ENCODE results near the gene PHACTR1. TPM values are rescaled to one million over a fixed set of nuclear protein-coding genes. Genes with fewer than 3 reads are reported as not detected.

Gene PHACTR1
- total RNA-seq, 1 experiment from 2014 or later: 0.05 TPM

GRCh38 chr6:13080462-13081188 is 364.1 kb downstream of the PHACTR1 start:
- Histone ChIP-seq H3K4me1 (ENCODE audit: control insufficient read depth, insufficient read depth, low read length) (no peaks in the 10 kb centered on the region), H3K36me3 (ENCODE audit: control insufficient read depth, insufficient read depth, low read length) (no peaks in the 10 kb centered on the region; the same call in 1 of the 2 replicates), H3K27ac (ENCODE audit: low read length) (no peak overlapping the region), H3K4me3 (ENCODE audit: low read depth in 2 of 2, low read length in 2 of 2) (no peak overlapping the region), H3K27me3 (ENCODE audit: control insufficient read depth, insufficient read depth, low read length) (no peaks in the 10 kb centered on the region), H3K9me3 (ENCODE audit: control insufficient read depth, insufficient read depth, low read depth, low read length) (no peaks in the 10 kb centered on the region)
- intact Hi-C loops (cut with micrococcal nuclease; ENCODE audit: unreplicated experiment) (no loop called here), in situ Hi-C loops (cut with HindIII; ENCODE audit: low pct_unique_long_range_greater_than_20kb, low sequenced_read_pairs) (no loop called here)
- TF ChIP-seq POLR2AphosphoS5 (IDR thresholded peaks at IDR 0.05; ENCODE audit: low read depth, low read length) (no peak), CTCF (IDR thresholded peaks at IDR 0.05) (no peak), TCF7L2 (IDR thresholded peaks at IDR 0.05; ENCODE audit: low read depth, low read length) (no peak), SIN3A (IDR thresholded peaks at IDR 0.05; ENCODE audit: borderline replicate concordance, insufficient read depth, low read depth, low read length) (no peak)
- TF ChIP-seq, protein P1, sequence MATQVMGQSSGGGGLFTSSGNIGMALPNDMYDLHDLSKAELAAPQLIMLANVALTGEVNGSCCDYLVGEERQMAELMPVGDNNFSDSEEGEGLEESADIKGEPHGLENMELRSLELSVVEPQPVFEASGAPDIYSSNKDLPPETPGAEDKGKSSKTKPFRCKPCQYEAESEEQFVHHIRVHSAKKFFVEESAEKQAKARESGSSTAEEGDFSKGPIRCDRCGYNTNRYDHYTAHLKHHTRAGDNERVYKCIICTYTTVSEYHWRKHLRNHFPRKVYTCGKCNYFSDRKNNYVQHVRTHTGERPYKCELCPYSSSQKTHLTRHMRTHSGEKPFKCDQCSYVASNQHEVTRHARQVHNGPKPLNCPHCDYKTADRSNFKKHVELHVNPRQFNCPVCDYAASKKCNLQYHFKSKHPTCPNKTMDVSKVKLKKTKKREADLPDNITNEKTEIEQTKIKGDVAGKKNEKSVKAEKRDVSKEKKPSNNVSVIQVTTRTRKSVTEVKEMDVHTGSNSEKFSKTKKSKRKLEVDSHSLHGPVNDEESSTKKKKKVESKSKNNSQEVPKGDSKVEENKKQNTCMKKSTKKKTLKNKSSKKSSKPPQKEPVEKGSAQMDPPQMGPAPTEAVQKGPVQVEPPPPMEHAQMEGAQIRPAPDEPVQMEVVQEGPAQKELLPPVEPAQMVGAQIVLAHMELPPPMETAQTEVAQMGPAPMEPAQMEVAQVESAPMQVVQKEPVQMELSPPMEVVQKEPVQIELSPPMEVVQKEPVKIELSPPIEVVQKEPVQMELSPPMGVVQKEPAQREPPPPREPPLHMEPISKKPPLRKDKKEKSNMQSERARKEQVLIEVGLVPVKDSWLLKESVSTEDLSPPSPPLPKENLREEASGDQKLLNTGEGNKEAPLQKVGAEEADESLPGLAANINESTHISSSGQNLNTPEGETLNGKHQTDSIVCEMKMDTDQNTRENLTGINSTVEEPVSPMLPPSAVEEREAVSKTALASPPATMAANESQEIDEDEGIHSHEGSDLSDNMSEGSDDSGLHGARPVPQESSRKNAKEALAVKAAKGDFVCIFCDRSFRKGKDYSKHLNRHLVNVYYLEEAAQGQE (IDR thresholded peaks at IDR 0.05; ENCODE audit: insufficient read depth in 1 of 2, low read depth in 2 of 2, low read length in 1 of 2): no peak
- DNase-seq (ENCODE audit: low read depth, low spot score): no peak
- ATAC-seq: no peak
- ChIA-PET POLR2A (no interaction called here), CTCF (no interaction called here)
- no TSS peak for BruUV-seq (replicated peaks)

DNA sequence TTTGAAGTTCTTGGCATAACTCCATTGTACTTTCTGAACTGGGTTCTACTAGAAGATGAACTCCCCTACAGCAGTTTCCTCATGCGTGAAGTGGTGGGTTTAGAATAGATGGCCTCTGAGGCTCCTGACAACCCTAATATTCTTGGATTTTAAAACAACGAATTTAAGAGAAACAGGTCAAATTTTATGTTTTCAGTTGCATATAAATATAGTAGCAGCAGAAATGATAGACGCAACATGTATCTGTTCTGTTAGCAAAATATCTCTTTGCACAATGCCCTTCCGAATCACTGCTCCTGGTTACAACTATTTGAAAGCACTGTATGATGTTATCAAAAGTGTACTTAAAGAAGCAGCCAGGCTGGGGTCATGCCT is 364.6 kb downstream of the PHACTR1 start:
- ChIA-PET CTCF (no interaction called here), POLR2A (no interaction called here)
- no peak for ATAC-seq
- H3K27me3 ChIP-seq (ENCODE audit: control insufficient read depth, insufficient read depth, low read length): no peaks in the 10 kb centered on the region
- no peaks in the 10 kb centered on the region for H3K4me1 ChIP-seq (ENCODE audit: control insufficient read depth, insufficient read depth, low read length)
- no peak for DNase-seq (ENCODE audit: low read depth, low spot score)
- H3K9me3 ChIP-seq (ENCODE audit: control insufficient read depth, insufficient read depth, low read depth, low read length): no peaks in the 10 kb centered on the region
- no peak overlapping the region for H3K27ac ChIP-seq (ENCODE audit: low read length)
- BruUV-seq (replicated peaks): no TSS peak
- no peak overlapping the region for H3K4me3 ChIP-seq (ENCODE audit: low read depth in 2 of 2, low read length in 2 of 2)
- in situ Hi-C loops (cut with HindIII; ENCODE audit: low pct_unique_long_range_greater_than_20kb, low sequenced_read_pairs): no loop called here
- no peaks in the 10 kb centered on the region; the same call in 1 of the 2 replicates for H3K36me3 ChIP-seq (ENCODE audit: control insufficient read depth, insufficient read depth, low read length)
- no peak for TF ChIP-seq POLR2AphosphoS5 (IDR thresholded peaks at IDR 0.05; ENCODE audit: low read depth, low read length)
- TF ChIP-seq SIN3A (IDR thresholded peaks at IDR 0.05; ENCODE audit: borderline replicate concordance, insufficient read depth, low read depth, low read length): no peak
- no peak for TF ChIP-seq TCF7L2 (IDR thresholded peaks at IDR 0.05; ENCODE audit: low read depth, low read length)
- TF ChIP-seq, protein P1 (IDR thresholded peaks at IDR 0.05; ENCODE audit: insufficient read depth in 1 of 2, low read depth in 2 of 2, low read length in 1 of 2): no peak
- no peak for TF ChIP-seq CTCF (IDR thresholded peaks at IDR 0.05)
- intact Hi-C loops (cut with micrococcal nuclease; ENCODE audit: unreplicated experiment): no loop called here
